Activated T-cell treated with anti-CD3 and anti-CD28 coated beads for 1 hour (primary cell): ENCODE results near the gene CDC14A.
"Not testable (repeated sequence)": the region's sequence is repeated elsewhere in the genome, so short reads cannot be mapped to it uniquely, and the experiment has no call there.

ENCODE experiments used
- DNase-seq: peaks from one replicate; pipeline ENCODE4 v3.0.0-alpha.2; 2020; ENCODE audit warnings: low read depth

CDC14A gene

DNA sequence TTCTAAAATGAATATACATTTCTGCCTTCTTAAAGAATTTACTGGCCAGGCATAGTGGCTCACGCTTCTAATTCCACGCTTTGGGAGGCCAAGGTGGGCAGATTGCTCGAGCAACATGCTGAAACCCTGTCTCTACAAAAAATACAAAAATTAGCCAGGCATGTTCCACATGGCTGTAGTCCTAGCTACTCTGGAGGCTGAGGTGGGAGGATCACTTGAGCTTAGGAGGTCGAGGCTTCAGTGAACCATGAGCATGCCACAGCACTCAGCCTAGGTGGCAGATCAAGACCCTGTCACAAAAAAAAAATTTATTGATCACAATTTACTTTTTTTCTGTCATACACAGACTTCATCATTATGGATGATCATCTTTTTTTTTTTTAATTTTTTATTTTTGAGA is 11.5 kb downstream of the CDC14A start:
- no peak for DNase-seq

DNA sequence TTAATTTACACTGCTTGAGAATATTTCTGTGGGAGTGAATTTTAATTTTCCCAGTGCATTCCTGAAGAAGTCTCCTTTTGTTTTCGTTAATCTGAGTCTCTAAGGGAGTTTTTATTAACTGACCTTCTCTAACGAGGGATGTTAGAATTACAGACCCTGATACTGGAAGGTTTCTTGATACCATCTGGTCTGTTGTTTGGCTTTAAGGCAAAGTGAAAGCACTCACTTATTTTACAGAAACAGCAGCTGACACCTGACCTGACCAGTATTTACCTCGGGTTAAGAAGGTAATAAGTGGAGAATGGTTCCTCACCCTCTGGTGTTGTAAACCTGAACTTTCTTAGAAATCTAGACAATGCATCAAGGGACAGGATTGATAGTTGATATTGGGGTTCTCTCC is 12.4 kb downstream of the CDC14A start:
- no peak for DNase-seq

DNA sequence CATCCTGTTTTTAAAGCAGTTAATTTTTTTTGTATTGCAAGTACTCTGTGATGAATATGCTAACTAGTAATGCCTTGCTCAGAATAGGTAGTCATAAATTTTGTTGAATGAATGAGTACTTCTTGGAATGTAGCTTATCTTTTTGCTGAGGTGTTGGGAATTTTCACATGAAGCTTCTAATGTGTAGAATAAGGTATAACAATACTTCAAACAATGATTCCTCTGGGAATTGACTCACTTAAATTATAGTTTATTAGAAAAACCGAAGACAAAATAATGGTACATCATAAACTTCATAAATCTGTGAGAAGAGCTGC is 13.9 kb downstream of the CDC14A start:
- DNase-seq, result no peak

DNA sequence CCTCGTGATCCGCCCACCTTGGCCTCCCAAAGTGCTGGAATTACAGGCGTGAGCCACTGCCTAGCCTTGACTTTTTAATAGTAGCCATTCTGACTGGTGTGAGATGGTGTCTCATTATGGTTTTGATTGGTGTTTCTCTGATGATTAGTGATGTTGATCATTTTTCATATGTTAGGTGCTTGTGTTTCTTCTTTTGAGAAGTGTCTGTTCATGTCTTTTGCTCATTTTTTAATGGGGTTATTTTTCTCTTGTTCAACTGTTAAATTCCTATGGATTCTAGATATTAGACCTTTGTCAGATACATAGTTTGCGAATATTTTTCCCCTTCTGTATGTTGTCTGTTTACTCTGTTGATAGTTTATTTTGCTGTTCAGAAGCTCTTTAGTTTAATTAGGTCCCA is 17.0 kb downstream of the CDC14A start:
- not testable (repeated sequence) for DNase-seq

DNA sequence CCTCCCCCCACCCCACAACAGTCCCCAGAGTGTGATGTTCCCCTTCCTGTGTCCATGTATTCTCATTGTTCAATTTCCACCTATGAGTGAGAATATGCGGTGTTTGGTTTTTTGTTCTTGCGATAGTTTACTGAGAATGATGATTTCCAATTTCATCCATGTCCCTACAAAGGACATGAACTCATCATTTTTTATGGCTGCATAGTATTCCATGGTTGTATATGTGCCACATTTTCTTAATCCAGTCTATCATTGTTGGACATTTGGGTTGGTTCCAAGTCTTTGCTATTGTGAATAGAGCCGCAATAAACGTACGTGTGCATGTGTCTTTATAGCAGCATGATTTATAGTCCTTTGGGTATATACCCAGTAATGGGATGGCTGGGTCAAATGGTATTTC is 21.6 kb downstream of the CDC14A start:
- not testable (repeated sequence) for DNase-seq

DNA sequence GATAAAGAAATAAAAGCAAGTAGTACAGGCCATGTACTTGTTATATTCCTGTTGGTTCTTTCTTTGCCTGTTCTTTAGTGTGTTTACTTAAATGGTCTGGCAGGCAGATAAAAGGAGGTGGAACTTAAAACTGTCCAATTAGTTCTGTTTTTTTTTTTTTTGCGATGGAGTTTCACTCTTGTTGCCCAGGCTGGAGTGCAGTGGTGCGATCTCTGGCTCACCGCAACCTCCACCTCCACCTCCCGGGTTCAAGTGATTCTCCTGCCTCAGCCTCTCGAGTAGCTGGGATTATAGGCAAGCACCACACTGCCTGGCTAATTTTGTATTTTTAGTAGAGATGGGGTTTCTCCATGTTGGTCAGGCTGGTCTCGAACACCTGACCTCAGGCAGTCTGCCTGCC is 24.6 kb downstream of the CDC14A start:
- DNase-seq, result not testable (repeated sequence)

DNA sequence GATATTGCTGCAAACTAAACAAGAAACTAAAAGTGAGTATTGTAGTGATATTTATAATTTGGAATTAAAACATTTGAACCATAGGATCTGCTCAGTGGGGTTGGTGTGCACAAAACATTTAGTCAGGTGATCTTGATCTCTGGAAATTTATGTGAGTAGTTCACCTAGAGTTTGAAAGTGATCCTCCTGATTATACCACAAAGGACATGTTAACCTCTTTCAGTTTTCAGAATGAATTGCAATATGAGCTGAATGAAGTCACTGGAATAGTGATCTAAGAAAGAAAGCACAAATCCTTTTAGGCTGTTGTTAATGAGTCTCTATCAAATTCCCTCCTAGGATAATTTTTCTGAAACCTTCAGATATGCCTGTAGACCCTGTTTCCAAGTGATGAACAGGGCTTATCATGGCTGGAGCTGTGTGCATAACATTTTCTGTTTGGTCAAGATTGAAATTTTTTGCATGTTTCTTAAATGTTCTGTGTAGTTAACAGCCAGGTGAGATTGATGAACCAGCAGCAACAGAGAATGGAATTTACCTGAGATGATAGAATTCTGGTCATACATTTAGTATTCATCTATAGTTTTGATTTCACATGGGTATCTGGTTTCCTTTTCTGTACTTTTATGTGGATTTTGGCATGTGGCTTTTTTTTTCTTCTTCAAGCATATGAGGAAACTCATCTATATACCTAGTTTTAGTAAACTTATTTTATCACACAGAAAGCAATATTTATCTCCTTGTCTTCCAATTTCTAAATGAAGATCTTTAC is 25.5 kb downstream of the CDC14A start:
- DNase-seq, result no peak

DNA sequence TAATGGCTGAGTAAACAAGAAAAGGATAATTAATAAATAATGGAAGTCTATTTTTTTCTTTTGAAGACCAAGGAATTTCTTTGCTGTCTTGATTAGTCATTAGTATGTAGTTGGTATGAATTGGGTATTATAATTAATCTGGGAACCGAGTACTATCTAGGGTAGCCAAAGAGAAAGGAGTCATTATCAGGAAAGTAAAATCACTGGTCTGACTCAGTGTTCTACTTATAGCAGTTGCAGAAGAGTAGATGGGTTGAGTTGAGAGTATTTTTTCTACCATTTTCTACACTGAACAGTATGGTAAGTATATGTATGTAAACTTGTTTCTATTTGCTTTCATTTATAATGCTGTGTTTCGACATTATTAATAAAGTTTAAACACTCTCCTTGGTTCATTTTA is 26.6 kb downstream of the CDC14A start:
- no peak for DNase-seq

DNA sequence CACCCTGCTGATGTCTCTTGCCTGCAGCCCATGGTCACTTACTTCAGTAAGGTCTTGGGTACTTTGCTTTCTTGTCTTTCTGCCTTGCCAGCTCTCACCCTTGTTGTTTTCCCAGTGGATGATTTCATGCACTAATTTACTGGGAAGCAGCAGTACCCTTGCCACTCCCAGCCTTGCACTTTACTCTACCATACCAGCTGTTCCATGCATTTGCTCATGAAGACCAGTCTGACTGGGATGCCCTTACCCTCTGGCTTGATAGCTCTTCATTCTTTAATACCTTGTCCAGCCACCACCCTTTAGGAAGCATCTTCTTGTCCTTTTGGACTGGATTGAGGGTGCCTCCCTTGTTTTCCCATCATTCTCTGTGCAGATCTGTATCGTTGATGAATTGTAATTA is 28.3 kb downstream of the CDC14A start:
- DNase-seq, result no peak

DNA sequence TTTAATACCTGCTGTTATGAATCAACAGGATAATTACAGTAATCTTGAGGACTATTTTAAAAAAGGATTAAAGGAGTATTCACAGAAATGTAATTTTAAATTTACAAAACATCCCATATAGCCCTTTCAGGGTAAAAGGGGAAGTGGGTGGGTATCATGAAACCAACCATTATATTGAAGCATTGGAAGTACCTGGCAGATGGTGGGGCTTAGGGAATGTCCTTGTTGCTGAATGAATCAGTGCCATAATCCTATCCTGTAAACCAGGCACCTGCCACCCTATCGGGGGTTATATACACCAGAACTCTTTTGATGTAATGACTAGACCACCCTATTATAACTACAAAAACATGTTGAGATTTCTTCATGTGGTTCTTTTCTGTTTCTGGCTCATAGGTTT is 30.4 kb downstream of the CDC14A start:
- DNase-seq, result no peak

DNA sequence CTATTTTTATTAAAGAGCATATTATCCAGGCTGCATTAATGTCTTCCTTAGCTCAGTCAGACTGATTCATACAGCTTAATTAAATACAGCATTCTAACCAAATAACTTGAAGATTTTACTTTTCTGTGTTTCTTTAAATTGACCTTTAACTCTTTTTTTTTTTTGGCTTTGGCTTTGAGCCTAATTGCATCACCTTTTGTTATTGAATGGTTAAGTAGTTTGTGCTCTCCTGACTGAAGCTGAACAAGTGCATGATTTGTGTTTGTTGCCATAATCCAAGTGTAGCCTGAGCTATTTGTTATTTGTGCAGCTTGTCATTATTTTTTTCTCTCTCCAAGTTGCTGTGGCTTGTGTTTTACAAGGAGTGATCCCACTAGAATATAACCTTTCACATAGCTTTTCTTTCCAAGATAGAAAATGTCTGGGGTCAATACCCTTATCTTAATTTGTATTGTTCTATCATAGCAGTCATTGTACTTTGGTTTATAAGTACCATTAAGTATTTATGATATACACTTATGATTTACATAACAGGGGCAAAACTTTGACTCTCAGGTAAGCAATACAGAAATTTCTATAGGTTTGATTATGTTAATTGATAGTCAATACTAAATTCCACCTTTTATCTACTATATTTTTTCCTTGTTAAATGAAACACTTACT is 31.6 kb downstream of the CDC14A start:
- DNase-seq, result no peak

DNA sequence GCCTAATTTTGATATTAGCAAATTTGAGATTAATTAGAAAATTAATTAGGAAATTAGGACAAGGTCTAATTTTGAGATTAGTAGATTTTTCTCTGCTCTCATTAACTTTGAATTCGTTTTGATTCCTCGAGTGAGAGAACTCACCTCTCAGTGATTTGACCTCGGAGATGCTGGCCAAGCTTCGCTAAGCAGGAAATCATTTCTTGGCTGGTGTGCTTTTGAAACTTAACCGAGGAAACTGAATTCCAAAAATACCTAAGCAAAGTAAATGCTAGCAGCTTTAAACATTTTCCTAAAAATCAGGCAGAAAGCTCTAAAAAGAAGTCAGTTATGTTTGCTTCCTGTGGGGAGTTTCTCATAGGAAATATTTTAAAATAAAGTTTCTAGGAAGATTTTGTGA is 34.9 kb downstream of the CDC14A start:
- no peak for DNase-seq

DNA sequence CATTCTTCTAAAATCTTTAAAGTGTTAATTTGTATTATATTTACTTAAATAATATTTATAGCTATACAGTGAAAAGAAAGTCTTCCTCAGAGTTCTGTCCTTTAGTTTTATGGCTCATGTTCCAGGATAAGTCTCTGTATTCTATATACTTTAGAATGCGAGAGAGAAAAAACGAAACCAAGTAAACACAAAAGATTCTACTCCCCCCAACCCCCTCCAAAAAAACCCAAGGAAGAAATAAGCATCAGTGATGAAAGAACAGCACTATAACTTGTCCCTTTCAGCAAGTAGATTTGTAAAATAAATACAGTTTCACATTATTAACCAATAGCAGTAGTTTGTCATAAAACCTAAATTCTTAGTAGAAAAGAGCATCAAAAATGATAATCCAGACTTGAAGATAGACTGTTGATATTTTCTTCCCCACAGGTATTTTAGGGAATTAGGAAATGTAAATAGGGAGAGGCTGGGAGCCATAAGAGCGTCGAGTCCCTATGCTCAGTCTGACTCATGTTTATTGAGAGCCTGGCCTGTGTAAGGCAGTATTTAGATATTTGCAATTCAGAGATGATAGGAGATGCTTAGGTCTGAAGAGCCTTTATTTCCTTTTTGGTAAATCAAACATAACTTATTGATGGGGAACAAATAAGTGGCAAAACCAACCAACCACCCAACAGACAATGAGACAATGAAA is 35.5 kb downstream of the CDC14A start:
- DNase-seq, result no peak

DNA sequence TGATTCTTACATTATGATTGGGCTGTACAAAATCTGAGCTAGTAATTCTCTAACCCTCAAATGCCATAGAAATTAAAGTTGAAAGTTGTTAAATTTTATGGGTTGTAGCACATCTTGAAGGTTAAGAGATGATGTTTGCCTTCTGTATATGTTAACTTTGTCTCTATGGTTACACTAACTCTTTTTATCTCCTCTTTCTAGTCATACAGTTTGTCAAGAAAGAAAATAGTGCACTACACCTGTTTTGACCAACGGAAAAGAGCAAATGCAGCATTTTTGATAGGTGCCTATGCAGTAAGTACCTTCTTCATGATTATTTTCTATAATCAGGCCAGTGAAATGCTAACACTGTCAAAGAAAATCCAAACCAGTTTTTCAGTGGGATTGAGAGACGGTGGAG is 38.2 kb downstream of the CDC14A start:
- no peak for DNase-seq

DNA sequence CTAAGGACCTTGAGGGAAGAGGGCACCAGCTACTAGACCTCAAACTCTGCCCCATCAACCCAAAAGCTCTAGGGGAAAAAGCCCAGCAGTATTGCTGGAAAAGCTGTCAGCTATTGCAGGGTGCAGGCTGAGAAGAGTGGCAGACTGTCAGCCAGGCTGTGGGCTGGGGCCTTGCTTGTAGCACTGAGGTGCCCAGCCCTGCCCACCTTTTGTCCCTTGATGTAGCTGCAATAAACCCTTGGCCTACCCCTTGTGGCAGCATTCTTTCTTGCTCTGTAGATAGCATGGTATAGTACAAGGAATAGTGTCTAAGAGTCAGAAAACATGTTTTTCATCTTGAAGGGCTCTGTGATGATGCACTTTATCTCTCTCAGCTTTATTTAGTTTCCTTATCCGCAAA is 39.4 kb downstream of the CDC14A start:
- DNase-seq, result no peak

DNA sequence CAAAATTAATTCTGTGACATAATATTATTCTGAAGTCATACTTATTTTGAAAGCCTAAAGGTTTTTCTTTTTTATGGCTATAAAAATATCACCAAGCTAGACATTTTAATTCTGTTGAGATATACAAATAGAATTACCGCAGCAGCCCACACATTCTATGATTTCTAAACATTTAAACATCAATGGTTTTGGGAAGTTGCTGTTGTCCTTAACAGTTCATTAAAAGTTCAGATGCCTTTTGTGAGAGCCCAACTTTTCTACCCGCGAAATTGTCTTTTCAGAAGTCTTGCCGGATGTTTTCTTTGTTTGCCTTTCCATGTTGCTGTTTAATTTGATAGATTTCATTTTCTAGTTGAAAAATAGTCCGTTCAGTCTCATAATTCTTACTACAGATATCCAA is 40.5 kb downstream of the CDC14A start:
- DNase-seq, result no peak

DNA sequence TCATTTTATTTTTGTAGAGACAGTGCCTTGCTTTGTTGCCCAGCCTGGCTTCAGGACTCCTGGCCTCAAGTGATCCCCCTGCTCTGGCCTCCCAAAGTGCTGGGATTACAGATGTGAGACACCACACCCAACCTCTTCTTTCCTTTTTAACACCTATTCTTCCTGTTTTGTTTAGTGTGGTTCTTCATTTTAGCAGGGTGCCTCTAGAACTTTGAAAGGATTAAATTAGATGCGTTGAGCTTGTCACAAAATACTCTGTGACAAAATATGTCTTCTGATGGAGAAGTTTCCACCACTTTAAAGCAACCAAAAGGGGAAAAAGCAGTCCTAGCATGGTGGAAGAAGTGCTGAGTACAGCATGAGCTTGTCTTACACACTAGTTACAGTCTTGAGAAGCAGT is 42.0 kb downstream of the CDC14A start:
- DNase-seq, result no peak

DNA sequence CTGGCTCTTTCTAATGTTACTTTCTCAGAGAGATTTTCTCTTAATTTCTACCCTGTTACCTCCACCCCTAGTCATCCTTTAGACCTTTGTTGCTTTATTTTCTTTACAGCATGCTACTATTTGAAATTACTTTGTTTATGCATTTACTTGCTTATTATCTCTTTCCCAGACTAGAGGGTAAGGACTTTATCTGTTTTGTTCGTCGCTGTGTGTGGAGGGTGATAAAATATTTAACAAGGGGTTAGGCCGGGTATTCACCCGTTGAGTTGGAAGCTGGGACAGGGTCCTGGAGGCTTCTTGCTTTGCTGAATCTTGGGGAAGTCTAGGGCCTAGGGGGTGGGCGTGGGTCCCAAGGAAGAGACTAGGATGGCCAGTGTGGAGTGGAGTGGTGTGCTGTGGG is 43.6 kb downstream of the CDC14A start:
- DNase-seq, result no peak

DNA sequence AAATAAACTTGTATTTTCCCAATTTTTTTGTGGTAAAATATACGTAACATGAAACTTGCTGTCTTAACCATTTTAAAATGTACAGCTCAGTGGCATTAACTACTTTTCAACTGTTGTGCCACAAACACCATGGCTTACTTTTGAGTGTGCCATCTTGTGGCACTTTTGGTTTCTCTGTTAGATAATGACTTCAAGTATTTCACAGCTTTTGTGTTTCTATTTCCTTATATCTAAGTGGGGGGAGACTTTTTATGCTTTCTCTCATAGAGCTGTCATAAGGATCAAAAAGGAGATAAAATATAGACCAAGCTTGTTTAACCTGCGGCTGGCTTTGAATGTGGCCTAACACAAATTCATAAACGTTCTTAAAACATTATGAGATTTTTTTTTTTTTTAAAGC is 44.3 kb downstream of the CDC14A start:
- DNase-seq, result no peak

DNA sequence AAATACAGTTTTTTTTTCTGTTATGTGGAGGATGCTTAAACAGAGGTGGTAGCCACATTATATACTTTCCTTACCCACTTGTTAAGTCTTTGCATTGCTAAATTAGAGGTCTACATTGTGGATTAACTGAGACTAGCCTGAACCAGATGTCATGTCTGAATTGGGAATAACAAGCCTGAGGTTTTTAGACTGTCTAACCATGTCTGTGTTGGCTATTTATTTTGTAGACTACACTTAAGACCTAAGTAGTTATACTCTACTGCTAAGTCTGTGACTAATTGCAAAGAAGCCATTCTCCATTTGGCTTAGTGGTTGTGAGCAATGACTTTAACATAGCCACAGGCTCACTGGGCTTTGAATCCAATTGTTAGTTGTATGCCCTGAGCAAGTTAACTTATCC is 45.4 kb downstream of the CDC14A start:
- no peak for DNase-seq

DNA sequence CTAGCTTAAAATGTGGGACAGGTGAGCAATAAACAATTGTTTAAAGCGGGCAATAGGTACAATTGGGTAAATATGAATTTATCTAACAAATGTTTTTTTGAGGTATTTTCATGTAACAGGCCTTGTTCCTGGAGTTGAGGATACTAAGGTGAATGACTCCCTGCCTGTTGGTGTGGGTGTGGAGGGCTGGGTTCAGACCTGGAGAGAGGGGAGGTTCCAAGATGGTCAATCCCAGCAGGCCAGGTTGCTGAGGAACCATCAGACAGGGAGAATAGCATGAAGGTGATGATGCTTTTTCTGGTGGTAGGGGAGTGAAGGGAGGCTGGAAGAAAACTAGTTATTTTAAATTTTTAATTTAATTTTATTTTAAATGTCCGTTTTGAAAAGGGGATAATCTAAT is 46.3 kb downstream of the CDC14A start:
- no peak for DNase-seq

DNA sequence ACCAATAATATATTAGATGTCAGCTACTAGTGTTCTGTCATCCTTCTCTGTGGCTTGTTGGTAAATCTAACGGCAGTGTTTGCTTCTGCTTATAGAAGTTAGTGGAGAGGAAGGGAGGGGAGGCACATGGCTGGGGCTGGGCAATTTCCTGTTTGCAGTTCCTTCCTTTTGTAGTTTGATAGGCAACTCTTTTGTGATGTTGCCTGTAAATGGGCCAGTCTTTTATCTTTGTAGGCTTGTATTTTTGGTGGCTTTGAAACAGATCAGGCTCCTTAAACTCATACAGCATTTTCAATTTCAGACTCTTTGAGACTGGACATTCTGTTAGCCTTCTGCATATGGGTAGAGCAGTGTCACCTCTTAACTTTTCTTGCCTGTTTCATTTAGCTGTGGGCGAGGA is 48.1 kb downstream of the CDC14A start:
- peak; percentile 38 for DNase-seq

DNA sequence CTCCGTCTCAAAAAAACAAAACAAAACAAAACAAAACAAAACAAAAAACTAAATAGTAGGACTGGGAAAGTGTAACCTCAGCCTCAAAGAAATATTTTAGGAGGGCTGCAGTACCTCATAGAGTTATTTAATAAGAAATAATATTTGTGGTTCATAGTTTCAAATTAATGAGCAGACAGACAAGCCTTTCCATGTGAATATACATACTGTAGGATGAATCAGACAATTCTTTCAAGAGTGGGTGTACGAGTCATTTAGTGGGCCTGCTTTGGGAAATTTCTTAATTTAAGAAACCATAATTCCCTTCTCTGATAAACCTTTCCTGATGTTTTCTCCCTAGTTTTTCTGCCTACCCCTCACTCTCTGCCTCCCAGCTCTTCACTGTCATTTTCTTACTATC is 52.5 kb downstream of the CDC14A start:
- no peak for DNase-seq

DNA sequence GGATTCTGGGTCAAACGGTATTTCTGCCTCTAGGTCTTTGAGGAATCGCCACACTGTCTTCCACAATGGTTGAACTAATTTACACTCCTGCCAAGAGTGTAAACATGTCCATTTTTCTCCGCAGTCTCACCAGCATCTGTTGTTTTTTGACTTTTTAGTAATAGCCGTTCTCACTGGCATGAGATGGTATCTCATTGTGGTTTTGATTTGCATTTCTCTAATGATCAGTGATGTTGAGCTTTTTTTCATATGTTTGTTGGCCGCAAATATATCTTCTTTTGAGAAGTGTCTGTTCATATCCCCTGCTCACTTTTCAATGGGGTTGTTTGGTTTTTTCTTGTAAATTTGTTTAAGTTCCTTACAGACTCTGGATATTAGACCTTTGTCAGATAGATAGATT is 53.6 kb downstream of the CDC14A start:
- not testable (repeated sequence) for DNase-seq
